Cardiac fibroblast (primary cell): ENCODE data around the gene PJVK.

ENCODE experiments used
- DNase-seq, 2 donors: peaks; one replicate each; pipeline versions ENCODE4 v3.0.0 to v3.0.0-alpha.2; 2010; ENCODE audit warnings: low read depth in 2 of 2
- H3K4me3 ChIP-seq, 2 donors: replicated peaks in 1 of 2; 1 replicate in 1 of 2; 2 replicates in 1 of 2; pipeline ENCODE4 v1.5.1; 2011; ENCODE audit warnings: low read depth in 2 of 2, low read length in 2 of 2, mild to moderate bottlenecking in 2 of 2, moderate library complexity in 1 of 2
- TF ChIP-seq, protein P1 (sequence below): IDR thresholded peaks from one replicate; pipeline ENCODE4 v1.5.1; 2011; ENCODE audit warnings: low read depth, mild to moderate bottlenecking, low read length, inconsistent platforms

Gene PJVK

DNA sequence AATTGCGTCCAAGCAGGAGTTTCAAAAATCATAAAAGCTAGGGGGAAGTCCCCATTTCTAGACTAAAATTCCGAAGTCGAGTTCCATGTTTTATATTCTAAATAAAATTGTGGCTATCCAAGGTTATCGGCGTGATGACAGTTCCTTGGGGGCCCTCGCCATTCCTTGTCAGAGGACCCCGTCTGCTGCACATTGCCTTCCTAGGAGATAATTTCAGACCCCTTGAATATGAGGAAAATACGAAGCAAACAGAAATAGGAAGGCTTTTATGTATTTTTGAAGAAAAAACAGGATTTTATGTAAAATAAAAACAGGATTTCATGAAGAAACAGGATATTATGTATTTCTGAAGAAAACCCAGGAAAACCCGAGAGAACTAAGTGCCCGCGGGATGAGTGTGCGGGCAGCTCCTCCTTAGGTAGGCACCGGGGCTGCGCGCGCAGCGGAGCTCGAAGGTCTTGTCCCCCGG lies 28.6 kb downstream of the PJVK start:
- TF ChIP-seq, protein P1, sequence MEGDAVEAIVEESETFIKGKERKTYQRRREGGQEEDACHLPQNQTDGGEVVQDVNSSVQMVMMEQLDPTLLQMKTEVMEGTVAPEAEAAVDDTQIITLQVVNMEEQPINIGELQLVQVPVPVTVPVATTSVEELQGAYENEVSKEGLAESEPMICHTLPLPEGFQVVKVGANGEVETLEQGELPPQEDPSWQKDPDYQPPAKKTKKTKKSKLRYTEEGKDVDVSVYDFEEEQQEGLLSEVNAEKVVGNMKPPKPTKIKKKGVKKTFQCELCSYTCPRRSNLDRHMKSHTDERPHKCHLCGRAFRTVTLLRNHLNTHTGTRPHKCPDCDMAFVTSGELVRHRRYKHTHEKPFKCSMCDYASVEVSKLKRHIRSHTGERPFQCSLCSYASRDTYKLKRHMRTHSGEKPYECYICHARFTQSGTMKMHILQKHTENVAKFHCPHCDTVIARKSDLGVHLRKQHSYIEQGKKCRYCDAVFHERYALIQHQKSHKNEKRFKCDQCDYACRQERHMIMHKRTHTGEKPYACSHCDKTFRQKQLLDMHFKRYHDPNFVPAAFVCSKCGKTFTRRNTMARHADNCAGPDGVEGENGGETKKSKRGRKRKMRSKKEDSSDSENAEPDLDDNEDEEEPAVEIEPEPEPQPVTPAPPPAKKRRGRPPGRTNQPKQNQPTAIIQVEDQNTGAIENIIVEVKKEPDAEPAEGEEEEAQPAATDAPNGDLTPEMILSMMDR: no peak
- H3K4me3 ChIP-seq: peak overlapping the region in 1 of 2 donors; percentile 6
- DNase-seq: no peak

DNA sequence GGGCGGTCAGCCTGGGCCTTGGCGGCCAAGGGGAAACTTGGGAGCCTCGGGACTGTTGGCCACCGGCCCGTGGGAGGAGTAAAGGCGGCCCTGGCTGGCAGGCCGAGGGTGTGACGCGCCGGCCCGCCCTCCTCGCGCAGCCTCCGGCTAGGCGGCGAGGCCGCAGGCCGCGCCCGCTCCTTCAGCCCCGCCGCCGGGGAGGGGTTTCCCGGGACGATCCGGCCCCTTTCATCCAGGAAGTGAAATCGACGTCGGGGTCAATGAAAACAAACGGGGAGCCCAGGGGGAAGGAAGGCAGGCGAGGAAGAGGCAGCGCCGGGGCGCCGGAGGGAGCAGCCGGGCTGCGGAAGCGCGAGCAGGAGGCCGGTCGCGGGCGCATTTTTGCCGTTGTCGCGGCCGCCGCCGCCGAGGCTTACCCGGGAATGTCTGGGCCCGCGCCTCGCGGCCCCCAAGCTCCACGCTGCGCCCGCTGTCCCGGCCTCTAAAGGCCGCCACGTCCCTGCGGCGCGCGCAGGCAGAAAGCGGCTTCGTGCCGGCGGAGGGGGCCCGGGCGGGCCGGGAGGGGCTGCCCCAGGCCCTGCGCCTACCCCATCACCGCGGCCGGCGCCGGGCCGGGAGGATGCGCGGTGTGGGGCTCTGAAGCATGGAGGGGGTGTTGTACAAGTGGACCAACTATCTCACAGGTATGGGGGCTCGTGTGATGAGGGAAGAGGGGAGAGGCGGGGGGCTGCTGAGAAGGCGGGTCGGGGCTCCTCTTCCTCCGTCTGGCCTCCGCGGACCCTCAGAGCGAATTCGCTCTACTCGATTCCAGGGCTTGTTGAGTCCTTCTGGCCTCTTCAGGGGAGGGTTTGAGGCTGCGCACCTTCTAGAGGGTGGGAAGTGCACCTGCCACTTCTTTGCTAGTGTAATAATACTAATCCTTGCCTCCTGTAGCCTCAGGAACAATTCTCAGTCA lies 29.3 kb downstream of the PJVK start, which contains the start of gene PLEKHA3:
Gene PLEKHA3 (plus strand): TSS at position 231 of the 955 bp plus-strand sequence. CDS start 413 bp downstream, at position 644.
- peak; percentile 97 to 99 for DNase-seq
- TF ChIP-seq, protein P1: no peak
- peak within 1 kb of the TSS; percentile 73 to 80 for H3K4me3 ChIP-seq

DNA sequence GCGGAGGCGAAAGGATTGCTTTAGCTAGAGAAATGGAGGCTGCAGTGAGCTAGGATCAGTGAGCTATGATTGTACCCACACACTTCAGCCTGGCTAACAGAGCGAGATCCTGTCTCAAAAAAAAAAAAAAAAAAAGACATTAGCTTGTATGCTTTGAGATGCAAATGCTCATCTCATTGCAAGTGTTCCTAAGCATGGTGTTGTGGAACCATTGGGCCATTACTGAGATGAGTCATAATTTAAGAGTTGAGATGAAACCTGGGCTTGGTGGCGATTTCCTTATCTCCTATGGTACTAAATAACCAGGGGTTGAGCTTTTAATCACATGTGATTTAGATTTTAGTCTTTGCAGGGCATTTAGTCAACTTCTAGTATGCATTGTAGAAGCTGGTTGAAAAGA lies 31.3 kb downstream of the PJVK start:
- H3K4me3 ChIP-seq: no peak overlapping the region
- no peak for DNase-seq
- TF ChIP-seq, protein P1: no peak

DNA sequence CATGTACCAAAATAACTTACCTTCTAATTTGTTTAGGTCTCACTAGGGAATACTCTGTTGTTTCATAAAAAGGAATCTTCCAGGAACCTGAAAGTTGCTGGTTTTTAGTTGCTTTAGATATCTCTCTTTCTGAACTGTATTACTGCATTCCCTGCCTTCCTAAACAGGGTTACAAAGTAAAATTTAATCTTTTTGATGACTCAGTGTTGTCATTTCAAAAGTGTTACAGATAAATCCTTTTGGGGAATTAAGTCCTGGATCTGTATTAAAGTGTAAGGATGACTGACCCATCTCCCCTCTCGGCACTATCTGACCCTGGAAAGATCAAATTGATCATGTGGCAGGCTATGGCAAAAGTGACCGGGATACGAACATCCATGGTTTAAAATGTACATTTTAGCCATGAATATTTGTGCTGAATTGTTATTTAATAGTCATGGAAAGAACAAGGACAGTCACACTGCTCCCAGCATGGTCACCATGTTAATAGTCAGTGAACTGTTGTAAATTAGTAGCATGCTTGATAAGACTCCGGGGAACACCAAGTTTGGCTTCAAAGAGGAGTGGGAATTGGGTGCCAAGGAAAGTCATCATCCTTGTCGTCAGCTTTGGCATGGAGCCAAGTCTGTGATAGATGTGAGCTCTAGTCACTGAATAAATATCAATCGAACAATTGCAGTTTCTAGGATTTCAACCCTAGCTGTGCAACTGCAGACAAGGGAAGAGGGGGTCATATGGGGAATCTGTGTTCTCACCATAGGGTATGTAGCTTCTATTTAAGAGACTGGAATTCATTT lies 33.3 kb downstream of the PJVK start:
- TF ChIP-seq, protein P1: no peak
- peak; percentile 39 to 60 for DNase-seq
- no peak overlapping the region for H3K4me3 ChIP-seq

DNA sequence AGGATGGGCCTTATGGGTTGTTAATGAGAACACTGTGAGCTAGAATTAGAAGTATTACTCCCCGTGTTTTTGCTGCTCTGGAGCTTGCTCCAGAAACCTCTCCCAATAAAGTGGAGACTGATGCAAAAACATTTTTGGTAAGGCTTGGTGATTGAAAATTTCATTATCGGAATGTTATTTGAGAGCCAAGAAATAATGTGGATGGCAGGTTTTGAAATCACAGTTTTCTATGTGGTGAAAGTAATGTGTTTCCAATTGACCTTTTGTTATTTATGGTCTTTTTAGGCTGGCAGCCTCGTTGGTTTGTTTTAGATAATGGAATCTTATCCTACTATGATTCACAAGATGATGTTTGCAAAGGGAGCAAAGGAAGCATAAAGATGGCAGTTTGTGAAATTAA lies 34.2 kb downstream of the PJVK start:
- no peak overlapping the region for H3K4me3 ChIP-seq
- peak in 1 of 2 donors; percentile 22 for DNase-seq
- TF ChIP-seq, protein P1: no peak

DNA sequence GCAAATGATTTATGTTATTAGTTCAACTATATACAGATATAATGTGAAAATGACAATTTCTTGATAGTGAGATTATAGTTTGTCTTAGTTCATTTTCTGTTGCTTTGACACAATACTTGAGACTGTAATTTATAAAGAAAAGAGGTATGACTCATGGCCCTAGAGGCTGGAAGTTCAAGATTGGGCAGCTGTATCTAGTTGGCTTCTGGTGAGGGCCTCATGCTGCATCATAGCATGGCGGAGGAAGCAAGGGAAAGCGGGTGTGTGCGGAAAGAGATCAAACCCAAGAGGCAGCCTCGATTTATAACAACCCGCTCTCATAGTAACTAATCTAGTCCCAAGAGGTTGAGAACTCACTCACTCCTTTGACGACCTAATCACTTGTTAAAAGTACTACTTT lies 40.4 kb downstream of the PJVK start:
- TF ChIP-seq, protein P1: no peak
- no peak for DNase-seq
- H3K4me3 ChIP-seq: no peak overlapping the region
